ENCODE data around the gene FARP1.
A peak's percentile ranks its signal among the peaks of the same experiment; 100 is the strongest.

The FARP1 gene

GRCh38 chr13:98459721-98460370 lies 317.0 kb downstream of the FARP1 start:
- no peak for DNase-seq (ENCODE audit: low read depth in 3 of 3)

- DNase-seq (ENCODE audit: low read depth in 3 of 3) = no peak
Observed at GRCh38 chr13:98460516-98460915, 317.6 kb downstream of the FARP1 start.

GRCh38 chr13:98461486-98462240 lies 318.8 kb downstream of the FARP1 start:
- DNase-seq (ENCODE audit: low read depth in 3 of 3) = no peak

DNA sequence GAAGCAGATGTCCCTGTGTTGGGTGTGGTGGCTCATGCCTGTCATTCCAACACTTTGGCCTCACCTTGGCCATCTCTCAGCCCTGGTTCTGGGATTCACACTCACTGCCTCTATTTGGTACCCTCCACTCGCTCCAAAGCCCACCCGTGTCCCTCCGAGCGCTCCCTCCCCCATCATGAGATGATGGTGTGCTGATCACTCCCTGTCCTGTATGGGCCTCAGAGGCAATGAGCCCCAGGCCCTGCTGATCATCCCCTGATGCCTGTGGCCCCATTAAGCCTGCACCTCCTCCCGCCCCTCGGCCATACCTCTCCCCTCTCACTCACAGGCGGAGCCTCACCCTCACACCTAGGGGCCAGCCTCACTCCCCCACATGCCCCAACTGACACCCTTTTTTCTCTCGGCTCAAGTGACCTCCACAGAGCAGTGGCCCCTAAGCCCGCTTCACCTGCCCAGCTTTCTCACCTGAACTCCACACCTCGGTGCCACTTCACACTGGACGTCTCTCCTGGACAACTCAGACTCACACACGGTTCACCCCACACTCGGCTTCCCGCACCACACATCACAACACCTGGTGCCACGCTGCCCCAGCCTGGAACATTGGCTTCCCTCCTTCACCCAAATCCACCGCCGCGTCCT lies 319.5 kb downstream of the FARP1 start:
- no peak for DNase-seq (ENCODE audit: low read depth in 3 of 3)

- no peak for DNase-seq (ENCODE audit: low read depth in 3 of 3)
Observed at GRCh38 chr13:98462946-98463345, 320.1 kb downstream of the FARP1 start.

DNA sequence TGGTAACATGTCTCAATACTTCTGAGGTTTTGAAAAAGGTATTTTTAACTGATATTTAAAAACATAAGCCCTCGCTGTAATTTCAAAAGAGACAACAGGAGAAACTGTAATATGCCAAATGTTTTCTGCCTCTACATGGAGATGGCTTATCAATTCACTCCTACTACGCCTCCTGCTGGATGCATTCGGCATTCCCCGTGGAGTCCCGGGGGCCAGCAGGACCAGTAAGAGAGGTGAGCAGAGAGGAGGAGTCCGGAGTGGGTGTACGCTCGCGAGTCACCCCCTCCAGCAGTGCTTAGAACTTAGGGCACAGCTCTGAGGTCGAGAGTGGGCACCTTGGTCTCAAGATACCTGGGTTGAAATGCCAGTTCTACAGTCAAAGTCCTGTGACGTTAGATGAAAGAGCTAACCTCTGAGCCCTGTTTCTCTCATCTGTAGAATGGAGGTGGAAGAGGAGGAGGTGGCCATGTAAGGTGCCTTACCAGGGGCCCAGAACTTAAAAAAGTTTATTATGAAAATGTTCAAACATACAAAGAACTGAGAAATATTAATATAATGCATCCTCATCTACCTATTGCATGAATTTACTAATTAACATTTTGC lies 323.8 kb downstream of the FARP1 start:
- peak in 2 of 3 experiments; percentile 32 to 51 for DNase-seq (ENCODE audit: low read depth in 3 of 3)

DNA sequence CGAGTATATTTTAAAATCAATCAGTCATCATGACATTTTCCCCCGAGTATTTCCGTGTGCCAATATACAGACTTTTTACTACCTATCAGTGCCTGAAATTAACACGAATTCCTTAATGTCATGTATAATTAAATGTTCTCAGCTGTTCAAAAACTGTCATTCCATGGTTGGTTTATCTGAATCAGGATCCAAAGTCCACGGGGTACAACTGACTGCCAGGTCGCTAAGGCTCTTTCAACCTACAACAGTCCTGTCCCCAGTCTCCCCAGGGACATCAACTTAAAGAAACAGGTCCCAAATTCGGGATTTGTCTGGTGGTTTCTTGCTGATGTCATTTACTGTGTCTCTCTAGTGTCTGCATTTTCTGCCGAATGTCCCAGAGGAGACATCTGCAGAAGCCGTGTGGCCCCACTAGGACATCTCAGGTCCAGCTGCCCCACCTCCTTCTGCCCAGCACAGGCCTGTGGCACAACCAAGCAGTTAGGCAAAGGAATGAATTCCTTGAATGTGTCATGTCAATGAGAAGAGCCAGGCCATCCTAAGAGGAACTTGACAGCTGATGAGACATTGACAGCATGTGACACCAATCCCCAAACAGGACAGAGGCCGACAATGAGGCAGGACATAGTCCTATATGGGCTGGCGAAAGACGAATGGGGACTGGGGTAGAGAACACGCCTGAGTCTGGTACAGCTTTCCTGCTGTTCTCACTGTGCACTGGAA lies 324.5 kb downstream of the FARP1 start:
- no peak for DNase-seq (ENCODE audit: low read depth in 3 of 3)

DNA sequence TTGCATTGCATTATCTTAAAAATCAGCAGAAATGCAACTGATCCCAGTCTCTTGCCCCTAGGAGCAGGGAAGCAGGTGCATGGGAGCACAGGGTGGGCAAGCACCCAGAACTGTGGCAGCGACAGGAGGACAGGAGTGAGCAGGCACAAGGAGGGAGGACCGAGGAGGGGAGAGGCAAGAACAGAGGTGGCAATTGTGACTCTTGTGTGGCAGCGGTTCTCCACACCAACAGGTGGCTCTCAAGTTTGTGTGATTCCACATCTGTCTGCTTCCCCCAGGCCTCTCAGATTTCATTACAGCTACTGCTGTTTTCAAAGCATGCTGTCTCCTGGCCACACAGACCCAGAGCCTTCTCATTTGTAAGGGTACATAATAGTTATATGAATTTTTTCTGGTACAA lies 325.5 kb downstream of the FARP1 start:
- DNase-seq (ENCODE audit: low read depth in 3 of 3) = no peak

- DNase-seq (ENCODE audit: low read depth in 3 of 3) = no peak
Observed at GRCh38 chr13:98468929-98469328, 326.0 kb downstream of the FARP1 start.

DNA sequence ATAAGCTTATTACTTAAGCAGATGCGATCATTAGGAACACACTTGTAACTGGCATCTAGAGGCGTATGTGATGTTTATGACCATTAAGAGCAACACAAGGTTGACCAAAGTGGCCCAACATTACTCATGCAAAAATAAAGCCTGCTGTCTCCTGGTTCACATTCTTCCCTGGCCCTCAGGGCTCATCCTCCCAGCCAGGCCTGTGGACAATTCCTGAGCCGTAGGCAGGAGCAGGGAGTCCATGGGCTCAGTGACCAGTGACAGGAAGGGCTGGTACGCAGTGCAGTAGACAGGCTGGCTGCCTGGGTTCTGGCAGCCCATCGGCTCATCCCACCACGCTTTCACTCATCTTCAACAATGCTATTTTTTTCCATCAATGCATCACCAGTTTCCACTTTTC lies 328.0 kb downstream of the FARP1 start:
- no peak for DNase-seq (ENCODE audit: low read depth in 3 of 3)

- no peak for DNase-seq (ENCODE audit: low read depth in 3 of 3)
Observed at GRCh38 chr13:98471934-98472333, 329.0 kb downstream of the FARP1 start.

- DNase-seq (ENCODE audit: low read depth in 3 of 3) = no peak
Observed at GRCh38 chr13:98473135-98473787, 330.4 kb downstream of the FARP1 start.

GRCh38 chr13:98473788-98474144 lies 330.9 kb downstream of the FARP1 start:
- no peak for DNase-seq (ENCODE audit: low read depth in 3 of 3)

- no peak for DNase-seq (ENCODE audit: low read depth in 3 of 3)
Observed at GRCh38 chr13:98474292-98474691, 331.4 kb downstream of the FARP1 start.

DNA sequence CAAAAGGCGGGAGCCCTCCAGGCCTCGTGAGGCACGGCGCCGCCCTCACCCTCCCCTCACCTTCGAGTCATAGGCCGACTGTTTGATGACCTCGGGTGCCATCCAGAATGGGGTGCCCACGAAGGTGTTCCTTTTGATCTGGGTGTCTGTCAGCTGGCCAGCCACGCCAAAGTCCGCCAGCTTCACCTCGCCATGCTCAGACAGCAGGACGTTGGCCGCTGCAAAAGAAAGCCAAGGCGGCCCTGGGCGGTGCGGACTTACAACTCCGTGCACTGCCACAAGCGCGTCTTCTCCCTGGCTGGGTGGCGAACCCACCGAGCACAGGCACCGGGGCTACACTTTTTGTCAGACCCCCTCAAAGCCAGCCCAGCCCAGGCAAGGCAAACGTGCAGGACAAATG lies 331.9 kb downstream of the FARP1 start:
- no peak for DNase-seq (ENCODE audit: low read depth in 3 of 3)

DNA sequence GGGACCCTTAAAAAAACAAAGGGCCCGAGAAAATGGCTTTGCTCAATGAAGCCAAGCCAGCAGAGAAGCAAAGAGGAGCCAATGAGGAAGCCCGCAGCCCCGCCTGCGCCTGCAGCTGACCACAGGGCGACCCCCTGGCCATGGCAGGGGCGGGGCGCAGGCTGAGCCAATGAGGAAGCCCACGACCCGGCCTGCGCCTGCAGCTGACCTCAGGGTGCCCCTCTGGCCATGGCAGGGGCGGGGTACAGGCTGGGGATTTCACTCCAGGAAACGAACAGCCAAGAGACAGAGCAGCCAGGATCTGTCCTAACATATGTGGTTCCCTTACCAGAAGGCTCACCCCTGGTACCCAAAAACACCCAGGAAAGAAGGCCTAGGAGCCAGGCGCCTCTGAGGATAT lies 332.6 kb downstream of the FARP1 start:
- no peak for DNase-seq (ENCODE audit: low read depth in 3 of 3)

GRCh38 chr13:98476106-98476505 lies 333.2 kb downstream of the FARP1 start:
- DNase-seq (ENCODE audit: low read depth in 3 of 3) = peak in 2 of 3 experiments; percentile 23 to 62

GRCh38 chr13:98476538-98476966 lies 333.7 kb downstream of the FARP1 start:
- peak; percentile 66 to 87 (median 80) for DNase-seq (ENCODE audit: low read depth in 3 of 3)

- peak in 1 of 3 experiments; percentile 33 for DNase-seq (ENCODE audit: low read depth in 3 of 3)
Observed at GRCh38 chr13:98478189-98479129, 335.6 kb downstream of the FARP1 start.

DNA sequence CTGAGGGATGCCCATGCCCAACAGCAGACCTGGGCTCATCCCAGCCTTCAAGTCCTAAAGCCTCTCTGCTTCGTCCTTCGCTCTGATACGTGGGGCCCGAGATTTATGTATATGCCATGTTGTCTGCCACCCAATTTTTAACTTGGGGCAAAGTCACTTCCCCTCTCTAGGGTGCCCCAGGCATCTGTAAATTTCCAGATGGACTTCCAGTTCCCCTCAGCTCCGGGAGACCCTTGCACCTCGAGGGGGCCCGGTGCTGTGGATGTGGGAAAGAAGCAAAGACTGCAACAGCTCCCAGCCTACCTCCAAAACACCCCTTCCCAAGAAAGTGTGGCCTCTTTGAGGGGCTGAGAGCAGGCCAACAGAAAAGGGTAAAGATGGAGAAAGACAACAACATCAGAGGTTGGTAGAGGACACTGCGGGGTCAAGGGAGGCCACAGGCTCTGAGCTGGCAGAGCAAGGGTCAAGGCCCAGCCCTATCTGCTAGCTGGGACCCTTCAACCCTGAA lies 336.7 kb downstream of the FARP1 start:
- no peak for DNase-seq (ENCODE audit: low read depth in 3 of 3)

Measured in stimulated activated CD4-positive, alpha-beta T cell treated with anti-CD3 and anti-CD28 coated beads, TNF-alpha, amount 100 ng/mL, for 24 hours (primary cell).